Upper lobe of left lung (tissue), 4 donors: ENCODE results near the gene PDSS2.

ENCODE experiments used
- CTCF ChIP-seq, 6 experiments: fragments of 450-650 bp in 4 of 6; fragments of 200-600 bp in 2 of 6; sonication (generic) in 2 of 6; IDR thresholded peaks; one replicate each; pipeline ENCODE4 v1.5.1; 2016 to 2019; ENCODE audit warnings: antibody characterized with exemption in 6 of 6
- POLR2A ChIP-seq, 4 donors: fragments of 450-650 bp; IDR thresholded peaks; one replicate each; pipeline ENCODE4 v1.5.1; 2016 to 2017; ENCODE audit warnings: antibody characterized with exemption in 4 of 4, mild to moderate bottlenecking in 2 of 4

- TF ChIP-seq CTCF (IDR thresholded peaks at IDR 0.05): no peak
- no peak for TF ChIP-seq POLR2A (IDR thresholded peaks at IDR 0.05)
These were observed 274.9 kb downstream of the PDSS2 start for GRCh38 chr6:107184435-107184834.
